HG03135 (cell line): ENCODE results near the gene TNNT2.

Experiments used
- ATAC-seq: cut with Tn5 transposase; IDR thresholded peaks from one replicate; pipeline ENCODE4 v1.9.1; 2021; ENCODE audit warnings: mild to moderate bottlenecking, moderate library complexity; ENCODE audit not compliant: unreplicated experiment

The TNNT2 gene

GRCh38 chr1:201336711-201337450 lies 40.6 kb downstream of the TNNT2 start:
- no peak for ATAC-seq

- ATAC-seq: no peak
Measured at GRCh38 chr1:201335901-201336300, 41.6 kb downstream of the TNNT2 start.

DNA sequence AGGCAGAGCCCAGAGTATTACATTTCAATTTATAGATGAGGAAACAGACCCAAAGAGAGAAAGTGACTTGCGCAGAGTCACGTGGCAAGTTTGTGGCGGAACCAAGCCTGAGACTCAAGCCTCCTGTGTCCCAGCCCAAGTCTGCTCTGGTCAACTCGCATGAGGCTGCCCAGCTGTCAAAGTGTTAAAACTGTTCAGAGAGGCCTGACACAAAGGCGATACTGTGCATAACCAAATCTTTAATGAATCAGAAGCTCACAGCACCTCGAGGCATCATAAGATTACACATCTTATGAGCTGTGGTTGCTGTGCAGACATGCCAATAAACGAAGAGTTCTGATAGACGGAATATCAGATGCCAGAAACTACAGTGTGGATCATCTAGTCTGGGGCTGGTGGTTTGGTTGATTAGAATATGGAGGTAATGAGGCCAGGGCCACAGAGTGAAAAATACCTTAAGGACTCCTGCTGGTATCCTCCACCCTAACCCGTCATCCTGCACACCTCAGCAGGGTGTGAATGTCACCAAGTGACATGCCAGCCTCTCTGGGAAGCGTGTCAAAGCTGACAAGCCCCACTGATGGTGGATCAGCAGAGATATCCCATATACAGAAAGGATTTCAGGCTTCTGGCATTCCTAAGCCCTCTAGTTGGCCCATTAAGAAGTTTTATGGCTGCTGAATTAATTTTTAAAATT lies 42.2 kb downstream of the TNNT2 start:
- ATAC-seq: no peak

DNA sequence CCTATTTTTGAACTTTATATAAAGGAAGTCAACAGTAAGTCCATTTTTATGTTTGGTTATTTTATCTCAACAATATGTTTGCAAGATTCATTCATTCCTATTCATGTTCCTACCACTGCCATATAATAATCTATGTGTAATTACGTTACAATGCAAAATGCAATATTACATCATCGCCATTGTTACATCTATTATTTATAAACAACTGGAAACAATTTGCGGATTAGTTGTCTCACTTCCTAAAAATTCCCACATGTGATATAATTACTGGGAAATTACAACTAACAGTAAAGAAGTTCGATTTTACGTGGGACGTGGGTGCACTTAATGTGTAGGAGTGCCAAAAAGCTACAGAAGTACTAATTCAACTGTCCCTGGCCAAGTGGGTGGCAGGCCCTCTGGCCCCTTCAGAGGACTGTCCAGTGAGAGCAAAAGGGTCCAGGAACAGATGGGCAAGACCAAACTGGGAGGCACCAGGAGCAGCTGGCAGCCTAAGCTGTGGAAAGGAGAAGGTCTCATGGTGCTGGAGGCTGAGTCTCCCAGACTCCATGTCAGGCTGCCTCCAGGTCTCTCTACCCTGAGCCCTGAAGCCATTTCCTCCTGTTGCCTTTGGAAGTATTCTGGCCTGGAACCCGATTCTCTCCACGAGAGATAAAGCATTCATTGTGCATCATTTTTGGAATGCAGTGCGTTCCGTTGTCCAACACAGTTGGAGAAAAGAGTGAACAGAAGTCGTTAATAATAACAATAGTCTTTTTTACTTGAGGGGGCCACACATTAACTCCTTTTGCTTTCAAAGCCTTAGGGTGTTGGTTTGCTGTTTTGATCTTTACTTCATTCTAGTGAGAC lies 42.9 kb downstream of the TNNT2 start:
- no peak for ATAC-seq

- ATAC-seq: no peak
Measured at GRCh38 chr1:201332616-201333335, 44.7 kb downstream of the TNNT2 start.

DNA sequence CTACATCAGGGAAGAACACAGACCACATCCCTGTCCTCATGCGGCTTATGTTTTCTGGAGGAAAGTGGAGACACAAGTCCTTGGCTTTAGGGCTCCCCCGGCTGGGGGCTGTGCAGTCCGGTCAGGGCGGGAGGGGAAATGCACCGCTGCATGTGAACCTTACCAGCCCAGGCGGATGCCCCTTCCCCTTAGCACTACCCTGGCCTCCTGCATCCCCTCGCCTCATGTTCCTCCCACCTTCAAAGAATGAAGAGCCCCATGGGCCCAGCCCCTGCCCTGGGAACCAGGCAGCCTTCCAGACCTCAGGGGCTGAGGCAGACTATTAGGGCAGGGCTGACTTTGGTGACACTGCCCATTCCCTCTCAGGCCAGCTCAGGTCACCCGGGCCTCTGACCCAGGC lies 45.5 kb downstream of the TNNT2 start:
- ATAC-seq: no peak

DNA sequence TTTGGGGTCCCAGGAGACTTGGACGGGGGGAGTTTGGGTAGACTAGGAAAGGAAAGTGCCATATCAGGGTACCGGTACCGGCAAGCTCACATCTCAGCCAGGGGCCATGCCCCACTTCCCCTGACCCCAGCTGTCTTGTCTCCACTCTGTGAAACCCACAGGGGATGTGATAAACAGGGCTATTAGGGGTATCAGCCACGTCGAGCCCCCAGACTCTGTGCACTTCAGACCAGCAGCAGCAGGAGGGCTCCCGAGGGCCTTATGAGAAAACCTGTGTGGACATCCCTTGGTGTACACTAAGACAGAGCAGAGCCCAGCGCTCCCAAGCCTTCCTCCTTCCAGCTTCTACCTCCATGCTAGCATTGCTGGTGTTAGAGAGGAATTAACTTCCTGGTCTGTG lies 46.3 kb downstream of the TNNT2 start:
- ATAC-seq: no peak

GRCh38 chr1:201330541-201330940 lies 46.9 kb downstream of the TNNT2 start:
- ATAC-seq: no peak

DNA sequence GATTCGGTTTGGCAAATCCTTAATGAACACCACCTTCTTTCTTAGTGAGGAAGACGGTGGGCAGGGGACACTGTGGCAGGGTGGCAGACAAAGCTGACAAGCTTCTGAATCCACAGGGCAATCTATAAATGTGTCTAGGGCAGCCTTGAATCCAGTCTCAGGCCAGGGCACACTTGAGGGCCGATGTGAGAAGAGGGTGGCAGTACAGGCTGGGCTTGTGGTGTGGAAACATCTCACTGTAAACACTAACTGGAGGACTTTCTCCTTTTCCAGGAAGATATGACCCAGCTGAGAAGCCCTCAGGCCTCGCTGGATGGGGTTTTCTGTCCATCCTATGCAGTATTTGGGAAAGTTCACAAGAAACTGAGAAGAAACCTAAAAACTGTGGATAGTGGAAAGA lies 47.7 kb downstream of the TNNT2 start:
- no peak for ATAC-seq

GRCh38 chr1:201329286-201329685 lies 48.2 kb downstream of the TNNT2 start:
- ATAC-seq: no peak

DNA sequence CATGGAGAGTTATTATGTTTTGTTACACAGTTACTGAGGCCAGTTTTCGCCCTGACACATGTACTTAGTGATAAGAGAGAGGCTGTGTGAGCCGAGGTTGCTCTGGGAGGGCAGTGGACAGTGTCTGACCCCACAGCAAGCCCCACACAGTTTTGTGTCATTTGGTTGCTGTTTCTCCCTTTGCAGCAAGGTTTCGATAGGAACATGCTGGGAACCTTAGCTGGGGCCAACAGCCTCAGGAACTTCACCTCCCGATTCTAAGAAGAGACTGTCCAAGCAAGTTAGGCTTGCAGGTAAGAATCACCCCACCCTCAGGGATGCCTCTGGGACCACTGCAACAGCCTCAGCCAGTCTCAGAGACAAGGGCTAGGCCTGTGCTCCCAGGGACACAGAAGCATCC lies 48.9 kb downstream of the TNNT2 start:
- ATAC-seq: no peak

GRCh38 chr1:201327687-201328240 lies 49.7 kb downstream of the TNNT2 start:
- no peak for ATAC-seq

- ATAC-seq: no peak
Measured at GRCh38 chr1:201326710-201327109, 50.8 kb downstream of the TNNT2 start.

DNA sequence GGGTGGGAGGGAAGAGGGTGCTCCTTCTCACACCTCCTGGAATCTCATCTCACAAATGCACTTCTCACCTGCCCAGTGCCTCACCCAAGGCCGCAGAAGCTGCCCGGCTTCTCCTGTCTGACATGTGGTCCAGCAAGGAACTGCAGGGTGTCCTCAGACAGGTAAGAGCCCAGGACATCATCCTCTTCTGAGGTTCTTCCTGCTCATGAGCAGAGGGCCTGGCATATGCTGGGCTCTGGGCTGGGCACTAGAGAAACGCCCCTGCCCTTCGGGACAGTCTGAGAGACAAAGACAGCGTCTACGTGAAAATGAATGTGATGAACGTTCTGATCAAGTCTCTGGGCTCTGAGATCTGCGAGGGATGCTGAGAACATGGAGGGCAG lies 51.8 kb downstream of the TNNT2 start:
- no peak for ATAC-seq

GRCh38 chr1:201324821-201325677 lies 52.4 kb downstream of the TNNT2 start:
- no peak for ATAC-seq

DNA sequence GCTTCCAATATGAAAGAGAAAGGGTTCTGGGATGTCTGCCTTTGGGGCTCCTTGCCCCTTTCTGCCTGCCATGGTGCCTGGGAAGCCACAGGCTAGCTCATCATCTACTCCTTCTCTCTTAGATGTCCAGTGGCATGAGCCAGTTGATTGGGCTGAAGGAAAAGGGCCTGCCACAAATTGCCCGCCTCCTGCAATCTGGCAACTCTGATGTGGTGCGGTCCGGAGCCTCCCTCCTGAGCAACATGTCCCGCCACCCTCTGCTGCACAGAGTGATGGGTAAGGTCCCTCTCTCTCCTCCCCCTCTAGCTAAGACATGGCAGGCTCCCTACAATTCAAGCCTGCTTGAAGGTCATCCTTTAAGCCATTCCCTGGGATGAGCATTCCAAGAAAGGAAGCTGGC lies 53.2 kb downstream of the TNNT2 start:
- ATAC-seq: no peak

DNA sequence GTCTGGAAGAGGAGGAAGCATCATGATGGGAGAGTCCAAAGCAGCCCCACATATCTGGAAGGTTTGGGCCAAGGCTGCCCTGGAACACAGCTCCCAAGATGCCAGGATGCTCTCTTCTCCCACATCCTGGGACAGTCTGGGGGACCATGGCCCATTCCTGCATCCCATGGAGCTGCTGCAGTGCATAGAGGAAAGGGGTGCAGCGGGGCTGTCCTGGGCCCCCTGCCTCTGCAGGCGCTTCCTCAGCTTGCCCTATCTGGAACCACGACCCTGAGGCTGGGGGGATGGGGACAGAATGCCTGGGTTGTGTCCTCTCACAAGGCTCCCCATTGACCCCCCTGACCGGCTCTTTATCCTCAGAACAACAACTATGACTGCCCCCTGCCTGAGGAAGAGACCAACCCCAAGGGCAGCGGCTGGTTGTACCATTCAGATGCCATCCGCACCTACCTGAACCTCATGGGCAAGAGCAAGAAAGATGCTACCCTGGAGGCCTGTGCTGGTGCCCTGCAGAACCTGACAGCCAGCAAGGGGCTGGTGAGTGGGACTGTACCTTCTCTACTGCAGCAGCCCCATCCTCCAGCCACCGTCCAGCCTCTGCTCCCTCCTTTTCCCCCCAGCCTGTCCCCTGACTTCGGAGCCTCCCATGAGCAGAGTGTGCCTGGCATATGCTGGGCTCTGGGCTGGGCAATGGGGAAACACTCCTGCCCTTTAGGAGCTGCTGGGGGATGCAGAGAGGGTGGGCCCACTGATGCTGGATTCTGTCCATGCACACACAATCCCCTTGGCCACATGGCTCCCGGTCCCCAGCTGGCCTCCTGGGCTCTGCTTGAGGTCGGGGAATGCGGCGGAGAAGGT lies 54.6 kb downstream of the TNNT2 start:
- ATAC-seq: no peak

- ATAC-seq: no peak
Measured at GRCh38 chr1:201321826-201322390, 55.6 kb downstream of the TNNT2 start.
